Psoas muscle (tissue), 8 donors: ENCODE data around the gene GGA2. TPM values are rescaled to one million over a fixed set of nuclear protein-coding genes. Genes with fewer than 3 reads are reported as not detected.
A peak's percentile ranks its signal among the peaks of the same experiment; 100 is the strongest.
"Not testable (repeated sequence)": the region's sequence is repeated elsewhere in the genome, so short reads cannot be mapped to it uniquely, and the experiment has no call there.

Source experiments
- ATAC-seq, 4 donors: fragments of 200-7000 bp; cut with Tn5 transposase; one replicate each; pipeline ENCODE4 v1.9.1; 2020; ENCODE audit warnings: moderate library complexity in 3 of 4, mild to moderate bottlenecking in 2 of 4
- DNase-seq, 2 donors: peaks; one replicate each; pipeline ENCODE4 v3.0.0-alpha.2; 2020
- H3K27ac ChIP-seq: fragments of 200-600 bp; one replicate; pipeline ENCODE4 v1.8.0; 2022
- H3K27me3 ChIP-seq, 3 donors: fragments of 200-600 bp in 1 of 3; one replicate each; pipeline versions ENCODE4 v1.6.1 to v1.8.0; 2013 to 2022; ENCODE audit warnings: low read length in 2 of 3, mild to moderate bottlenecking in 2 of 3, moderate library complexity in 1 of 3; ENCODE audit not compliant: insufficient read depth in 3 of 3
- H3K36me3 ChIP-seq, 2 donors: fragments of 200-600 bp in 1 of 2; one replicate each; pipeline versions ENCODE4 v1.6.1 to v1.8.0; 2013 to 2022; ENCODE audit warnings: low read depth in 1 of 2, mild to moderate bottlenecking in 1 of 2, moderate library complexity in 1 of 2; ENCODE audit not compliant: insufficient read depth in 1 of 2
- H3K4me1 ChIP-seq: fragments of 200-600 bp; one replicate; pipeline ENCODE4 v1.8.0; 2022
- H3K4me3 ChIP-seq: fragments of 200-600 bp; one replicate; pipeline ENCODE4 v1.8.0; 2022; ENCODE audit warnings: mild to moderate bottlenecking
- H3K9me3 ChIP-seq: fragments of 200-600 bp; one replicate; pipeline ENCODE4 v1.8.0; 2022
- CTCF ChIP-seq: fragments of 200-600 bp; IDR thresholded peaks from one replicate; pipeline ENCODE4 v1.8.0; 2022; ENCODE audit warnings: antibody characterized with exemption
- WGBS, 3 donors: extraction: QIAGEN DNeasy Blood & Tissue Kit; methylation state at CpG; one replicate each; pipeline versions ENCODE4 v1.1.6 to v1.1.7; 2013; 5-methylcytosine and 5-hydroxymethylcytosine counted together
- intact Hi-C, 2 donors: fragments of 100-400 bp; cut with DNase I; formaldehyde crosslinking; loops; one replicate each; pipeline versions ENCODE4 v1.11.0 to v1.14.2; 2022
- polyA plus RNA-seq, 3 donors: library from polyadenylated mRNA; stranded (reverse); fragments of 200-250 nt; gene quantifications; one replicate each; pipeline ENCODE4 v1.2.3, GENCODE V29; 2013
- total RNA-seq, 4 donors: library from RNA; stranded (reverse); fragmentation: NEBNext Ultra II Directional in 2 of 4; extraction: Animal tissue kit (Norgen Biotek cat#: 25700) in 2 of 4; gene quantifications; one replicate each; pipeline versions ENCODE4 v1.2.1 to v1.2.4, GENCODE V29; 2021 to 2023
- donor health status: healthy with polysubstance abuse.
- donor health status: DM: no; HTN: no; CAD: no; lungs with moderate emphysema.
- donor health status: Bipolar disorder and iron deficiency.
- donor health status: healthy.
- donor health status: DM: yes; HTN: yes; CAD: no.
- donor health status: DM: no; HTN: no; CAD: no.
- donor health status: DM: no; HTN: no; CAD: no.
- donor health status: DM: yes; HTN: yes; CAD: no.

The GGA2 gene
- total and polyA plus RNA-seq, 7 donors: 18.9 to 62.9 (median 49.3) TPM

GRCh38 chr16:23453338-23454052 is 56.8 kb downstream of the GGA2 start:
- DNase-seq (no peak), ATAC-seq (peak in 1 of 4 donors; percentile 4)
- Histone ChIP-seq H3K9me3 (no peaks in the 10 kb centered on the region), H3K4me3 (peak overlapping the region; percentile 83), H3K36me3 (peaks cover 0 to 15% of the 10 kb centered on the region in 2 donors), H3K27ac (no peak overlapping the region), H3K4me1 (peaks cover 19% of the 10 kb centered on the region), H3K27me3 (no peaks in the 10 kb centered on the region)
- TF ChIP-seq CTCF: no peak
- 54 to 55% (median 54%) methylated on average over 37 of the region's 37 CpGs for WGBS, 3 donors
- intact Hi-C loops: loop anchor here in 1 of 2 donors (10.0 kb wide), 1 partner anchor 101 kb away; the partner anchor contains the start of genes EARS2 and UBFD1

- Histone ChIP-seq H3K9me3 (no peaks in the 10 kb centered on the region), H3K36me3 (peaks cover 0 to 15% of the 10 kb centered on the region in 2 donors), H3K27me3 (no peaks in the 10 kb centered on the region), H3K4me1 (peaks cover 19% of the 10 kb centered on the region), H3K4me3 (peak within 1 kb of the TSS; percentile 83), H3K27ac (peak within 1 kb of the TSS; percentile 87)
- peak; percentile 93 to 98 (median 94) for ATAC-seq
- peak; percentile 92 to 94 for DNase-seq
- WGBS, 3 donors: 0 to 1% (median 0%) methylated on average over 55 to 57 of the region's 57 CpGs
- intact Hi-C loops: loop anchor here in 1 of 2 donors (10.0 kb wide), 1 partner anchor 102 kb away; the partner anchor contains the start of genes EARS2 and UBFD1
- TF ChIP-seq CTCF: no peak
Observed at GRCh38 chr16:23452572-23453337, 57.5 kb downstream of the GGA2 start, which contains the start of gene COG7. Gene COG7, minus strand, starts transcription at chr16:23453189. Its CDS starts 195 bp downstream, at chr16:23452994.

- 5 to 6% (median 5%) methylated on average over 10 of the region's 10 CpGs for WGBS, 3 donors
- intact Hi-C loops: loop anchor here in 1 of 2 donors (10.0 kb wide), 1 partner anchor 103 kb away; the partner anchor contains the start of genes EARS2 and UBFD1
- ATAC-seq: peak in 3 of 4 donors; percentile 4 to 7 (median 7)
- H3K4me3 ChIP-seq: peak overlapping the region; percentile 83
- peak overlapping the region; percentile 87 for H3K27ac ChIP-seq
- no peak for DNase-seq
- H3K36me3 ChIP-seq: peaks cover 0 to 15% of the 10 kb centered on the region in 2 donors
- H3K9me3 ChIP-seq: no peaks in the 10 kb centered on the region
- H3K27me3 ChIP-seq: no peaks in the 10 kb centered on the region
- TF ChIP-seq CTCF: no peak
- H3K4me1 ChIP-seq: peaks cover 19% of the 10 kb centered on the region
Observed at GRCh38 chr16:23452221-23452571, 58.1 kb downstream of the GGA2 start.

- Histone ChIP-seq H3K4me3 (no peak overlapping the region), H3K36me3 (peaks cover 4 to 29% of the 10 kb centered on the region in 2 donors), H3K4me1 (peaks cover 14% of the 10 kb centered on the region), H3K27ac (no peak overlapping the region), H3K27me3 (no peaks in the 10 kb centered on the region), H3K9me3 (no peaks in the 10 kb centered on the region)
- TF ChIP-seq CTCF: no peak
- 71 to 86% (median 79%) methylated on average over 4 of the region's 4 CpGs for WGBS, 3 donors
- intact Hi-C loops: no loop called here
- no peak for ATAC-seq
- no peak for DNase-seq
Observed at GRCh38 chr16:23448392-23448791, 61.9 kb downstream of the GGA2 start.

GRCh38 chr16:23437542-23437941 is 72.8 kb downstream of the GGA2 start:
- not testable (repeated sequence) for H3K27me3 ChIP-seq, DNase-seq, ATAC-seq, H3K27ac ChIP-seq, H3K9me3 ChIP-seq, H3K4me3 ChIP-seq
- WGBS, 3 donors: 94 to 99% (median 95%) methylated on average over 7 of the region's 7 CpGs
- Histone ChIP-seq H3K36me3 (peaks cover 8 to 80% of the 10 kb centered on the region in 2 donors), H3K4me1 (peaks cover 15% of the 10 kb centered on the region)
- intact Hi-C loops: loop anchor here in 1 of 2 donors (10.0 kb wide), 2 partner anchors 153 to 353 kb away; no protein-coding TSS in a partner anchor
